ENCODE data around the gene SLC22A25.

- TF ChIP-seq FOXJ2 (tag; IDR thresholded peaks at IDR 0.05) = no peak
- TF ChIP-seq, protein P1, sequence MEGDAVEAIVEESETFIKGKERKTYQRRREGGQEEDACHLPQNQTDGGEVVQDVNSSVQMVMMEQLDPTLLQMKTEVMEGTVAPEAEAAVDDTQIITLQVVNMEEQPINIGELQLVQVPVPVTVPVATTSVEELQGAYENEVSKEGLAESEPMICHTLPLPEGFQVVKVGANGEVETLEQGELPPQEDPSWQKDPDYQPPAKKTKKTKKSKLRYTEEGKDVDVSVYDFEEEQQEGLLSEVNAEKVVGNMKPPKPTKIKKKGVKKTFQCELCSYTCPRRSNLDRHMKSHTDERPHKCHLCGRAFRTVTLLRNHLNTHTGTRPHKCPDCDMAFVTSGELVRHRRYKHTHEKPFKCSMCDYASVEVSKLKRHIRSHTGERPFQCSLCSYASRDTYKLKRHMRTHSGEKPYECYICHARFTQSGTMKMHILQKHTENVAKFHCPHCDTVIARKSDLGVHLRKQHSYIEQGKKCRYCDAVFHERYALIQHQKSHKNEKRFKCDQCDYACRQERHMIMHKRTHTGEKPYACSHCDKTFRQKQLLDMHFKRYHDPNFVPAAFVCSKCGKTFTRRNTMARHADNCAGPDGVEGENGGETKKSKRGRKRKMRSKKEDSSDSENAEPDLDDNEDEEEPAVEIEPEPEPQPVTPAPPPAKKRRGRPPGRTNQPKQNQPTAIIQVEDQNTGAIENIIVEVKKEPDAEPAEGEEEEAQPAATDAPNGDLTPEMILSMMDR (IDR thresholded peaks at IDR 0.05 in 2 of 3, conservative IDR thresholded peaks at IDR 0.05 in 1 of 3; ENCODE audit: insufficient read depth in 2 of 3, low read depth in 1 of 3, low read length in 3 of 3) = no peak
- TF ChIP-seq MLX (CRISPR knock-in tag; conservative IDR thresholded peaks at IDR 0.05) = no peak
- no peak for TF ChIP-seq PHF8 (IDR thresholded peaks at IDR 0.05; ENCODE audit: borderline replicate concordance, low read length)
- TF ChIP-seq IRF2 (CRISPR knock-in tag; IDR thresholded peaks at IDR 0.05) = no peak
- TF ChIP-seq, protein P2, sequence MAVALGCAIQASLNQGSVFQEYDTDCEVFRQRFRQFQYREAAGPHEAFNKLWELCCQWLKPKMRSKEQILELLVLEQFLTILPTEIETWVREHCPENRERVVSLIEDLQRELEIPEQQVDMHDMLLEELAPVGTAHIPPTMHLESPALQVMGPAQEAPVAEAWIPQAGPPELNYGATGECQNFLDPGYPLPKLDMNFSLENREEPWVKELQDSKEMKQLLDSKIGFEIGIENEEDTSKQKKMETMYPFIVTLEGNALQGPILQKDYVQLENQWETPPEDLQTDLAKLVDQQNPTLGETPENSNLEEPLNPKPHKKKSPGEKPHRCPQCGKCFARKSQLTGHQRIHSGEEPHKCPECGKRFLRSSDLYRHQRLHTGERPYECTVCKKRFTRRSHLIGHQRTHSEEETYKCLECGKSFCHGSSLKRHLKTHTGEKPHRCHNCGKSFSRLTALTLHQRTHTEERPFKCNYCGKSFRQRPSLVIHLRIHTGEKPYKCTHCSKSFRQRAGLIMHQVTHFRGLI (CRISPR knock-in tag; IDR thresholded peaks at IDR 0.05) = no peak
- TF ChIP-seq DLX4 (CRISPR knock-in tag; IDR thresholded peaks at IDR 0.05) = no peak
- no peak for TF ChIP-seq ZNF24 (IDR thresholded peaks at IDR 0.05)
- TF ChIP-seq NFYB (IDR thresholded peaks at IDR 0.05; ENCODE audit: extremely low read depth, insufficient read length) = no peak
Measured at GRCh38 chr11:63243533-63243932, at the start of gene SLC22A25.

Measured in K562 (cell line).